ENCODE results near the gene CA5B.
"Not testable (repeated sequence)": the region's sequence is repeated elsewhere in the genome, so short reads cannot be mapped to it uniquely, and the experiment has no call there.

The CA5B gene

GRCh38 chrX:15825936-15826335 is 87.9 kb downstream of the CA5B start:
- no peak for DNase-seq (ENCODE audit: extremely low spot score)
- CTCF ChIA-PET: interaction anchor here (1.5 kb wide), 1 partner anchor 9 kb away, joined by 5 read pairs; no protein-coding TSS in a partner anchor
- TF ChIP-seq CTCF (IDR thresholded peaks at IDR 0.05; ENCODE audit: control extremely low read depth, extremely low read depth, low read depth, missing control alignments): no peak
- POLR2A ChIA-PET: no interaction called here

- CTCF ChIA-PET: interaction anchor here (1.1 kb wide), 1 partner anchor 13 kb away, joined by 3 read pairs; no protein-coding TSS in a partner anchor
- no peak for TF ChIP-seq CTCF (IDR thresholded peaks at IDR 0.05; ENCODE audit: control extremely low read depth, extremely low read depth, low read depth, missing control alignments)
- DNase-seq (ENCODE audit: extremely low spot score): no peak
- POLR2A ChIA-PET: no interaction called here
These were observed 91.1 kb downstream of the CA5B start for GRCh38 chrX:15829217-15829616.

- DNase-seq (ENCODE audit: extremely low spot score); CTCF ChIA-PET; POLR2A ChIA-PET: not testable (repeated sequence)
These were observed 93.3 kb downstream of the CA5B start for GRCh38 chrX:15831347-15831746.

GRCh38 chrX:15834053-15834452 is 96.0 kb downstream of the CA5B start:
- CTCF ChIA-PET: no interaction called here
- TF ChIP-seq CTCF (IDR thresholded peaks at IDR 0.05; ENCODE audit: control extremely low read depth, extremely low read depth, low read depth, missing control alignments): no peak
- no peak for DNase-seq (ENCODE audit: extremely low spot score)
- POLR2A ChIA-PET: no interaction called here

- TF ChIP-seq CTCF (IDR thresholded peaks at IDR 0.05; ENCODE audit: control extremely low read depth, extremely low read depth, low read depth, missing control alignments): no peak
- ChIA-PET CTCF (interaction anchor here (1.3 to 1.9 kb wide), 2 partner anchors 13 to 19 kb away, joined by 4 to 9 read pairs; no protein-coding TSS in a partner anchor), POLR2A (no interaction called here)
These were observed 96.9 kb downstream of the CA5B start for GRCh38 chrX:15834827-15835595.

More at GRCh38 chrX:15834827-15835595, 96.9 kb downstream of the CA5B start:
- no peak for DNase-seq (ENCODE audit: extremely low spot score)

Measured in GM10248 (cell line).